AG04449 (cell line): Measurements from ENCODE around the gene GPRC6A.

ENCODE experiments used
- CTCF ChIA-PET: fragments of 350-600 bp; formaldehyde crosslinking; extraction: SDS; loops from one replicate; lab custom pipeline; 2021; ENCODE audit warnings: antibody characterized with exemption; lab: Yijun Ruan, JAX
- POLR2A ChIA-PET: fragments of 400-600, 350-600 bp; formaldehyde crosslinking; extraction: SDS; loops from one replicate; lab custom pipeline; 2020; ENCODE audit warnings: antibody characterized with exemption, inconsistent platforms; lab: Yijun Ruan, JAX
- DNase-seq: peaks from one replicate; pipeline ENCODE4 v3.0.0-alpha.2; 2010; ENCODE audit warnings: low read depth, low spot score
- H3K4me3 ChIP-seq: 2 replicates; pipeline ENCODE4 v1.5.1; 2011; ENCODE audit warnings: low read depth, mild to moderate bottlenecking, control low read depth, low read length
- CTCF ChIP-seq: IDR thresholded peaks from one replicate; pipeline ENCODE4 v1.5.1; 2011; ENCODE audit warnings: mild to moderate bottlenecking, moderate library complexity, low read length, control low read depth, inconsistent platforms; ENCODE audit not compliant: insufficient read depth; ENCODE audit errors: missing control alignments

Gene GPRC6A

GRCh38 chr6:116828983-116829382, at the start of gene GPRC6A:
Gene GPRC6A, minus strand, starts transcription at chr6:116829083. Its CDS starts 70 bp downstream, at chr6:116829013.
- CTCF ChIA-PET, result no interaction called here
- POLR2A ChIA-PET, result no interaction called here
- TF ChIP-seq CTCF, result no peak
- DNase-seq, result no peak
- no peak within 1 kb of the TSS for H3K4me3 ChIP-seq

- DNase-seq, result no peak
- ChIA-PET CTCF (no interaction called here), POLR2A (no interaction called here)
- no peak for TF ChIP-seq CTCF
- no peak overlapping the region for H3K4me3 ChIP-seq
Measured at GRCh38 chr6:116877743-116878142, 48.9 kb upstream of the GPRC6A start.

- ChIA-PET POLR2A (no interaction called here), CTCF (no interaction called here)
- H3K4me3 ChIP-seq, result no peak within 1 kb of the TSS
- TF ChIP-seq CTCF, result no peak
- no peak for DNase-seq
Measured at GRCh38 chr6:116876635-116877611, 48.0 kb upstream of the GPRC6A start, which contains the start of gene RFX6. Gene RFX6, plus strand, starts transcription at chr6:116877242. Its CDS starts 34 bp downstream, at chr6:116877276.

- TF ChIP-seq CTCF, result no peak
- no peak overlapping the region for H3K4me3 ChIP-seq
Measured at GRCh38 chr6:116876107-116876506, 47.2 kb upstream of the GPRC6A start.

GRCh38 chr6:116872771-116873170, 43.9 kb upstream of the GPRC6A start:
- ChIA-PET CTCF (no interaction called here), POLR2A (no interaction called here)
- H3K4me3 ChIP-seq, result no peak overlapping the region
- no peak for TF ChIP-seq CTCF
- no peak for DNase-seq

More at GRCh38 chr6:116876107-116876506, 47.2 kb upstream of the GPRC6A start:
- no peak for DNase-seq
- ChIA-PET CTCF (no interaction called here), POLR2A (no interaction called here)

GRCh38 chr6:116866281-116866871, 37.5 kb upstream of the GPRC6A start:
- ChIA-PET POLR2A (no interaction called here), CTCF (no interaction called here)
- DNase-seq, result no peak
- H3K4me3 ChIP-seq, result no peak overlapping the region
- no peak for TF ChIP-seq CTCF
